SK-N-SH (cell line): ENCODE data around the gene SSTR3. TPM values are rescaled to one million over a fixed set of nuclear protein-coding genes. Genes with fewer than 3 reads are reported as not detected.

Experiments
- CTCF ChIA-PET: fragments of 300-600, 350-600 bp; formaldehyde crosslinking; extraction: SDS; loops from one replicate; lab custom pipeline; 2021; lab: Yijun Ruan, JAX
- POLR2A ChIA-PET: fragments of 350-600 bp; sonication (Branson Sonifier 250); formaldehyde crosslinking; extraction: SDS; loops from one replicate; lab custom pipeline; 2020; ENCODE audit warnings: antibody characterized with exemption, inconsistent platforms; lab: Yijun Ruan, JAX
- DNase-seq: peaks from one replicate; pipeline ENCODE4 v3.0.0; 2012
- H2AFZ ChIP-seq: fragments of 200-600 bp; sonication (generic); 2 replicates; pipeline ENCODE4 v1.8.1; 2016; ENCODE audit warnings: antibody characterized with exemption, mild to moderate bottlenecking, low read depth
- H3F3A ChIP-seq: fragments of 200-600 bp; sonication (generic); replicated peaks from 2 replicates; pipeline ENCODE3; 2016; ENCODE audit warnings: antibody characterized with exemption, mild to moderate bottlenecking; ENCODE audit not compliant: insufficient read depth
- H3K27ac ChIP-seq, 2 experiments: fragments of 200-500 bp in 1 of 2; fragments of 200-600 bp in 1 of 2; sonication (Bioruptor generic) in 1 of 2; sonication (generic), shearing (Covaris generic) in 1 of 2; 2 replicates each; pipeline versions ENCODE4 v1.5.1 to v1.6.1; 2014 to 2016; ENCODE audit warnings: low read depth in 2 of 2, inconsistent platforms in 1 of 2, low read length in 1 of 2, mild to moderate bottlenecking in 1 of 2, mixed read lengths in 1 of 2
- H3K27me3 ChIP-seq: fragments of 200-600 bp; sonication (generic), shearing (Covaris generic); 2 replicates; pipeline ENCODE4 v1.6.1; 2016; ENCODE audit warnings: mixed run types; ENCODE audit not compliant: insufficient read depth
- H3K36me3 ChIP-seq, 2 experiments: fragments of 200-500 bp in 1 of 2; fragments of 200-600 bp in 1 of 2; sonication (Bioruptor generic) in 1 of 2; sonication (generic) in 1 of 2; replicated peaks in 1 of 2; 2 replicates each; pipeline versions ENCODE3 to v1.5.1; 2014 to 2016; ENCODE audit warnings: low read length in 1 of 2, mild to moderate bottlenecking in 1 of 2; ENCODE audit not compliant: insufficient read depth in 2 of 2, control insufficient read depth in 1 of 2
- H3K4me1 ChIP-seq, 2 experiments: fragments of 200-500 bp in 1 of 2; fragments of 200-600 bp in 1 of 2; sonication (Bioruptor generic) in 1 of 2; sonication (generic), shearing (Covaris generic) in 1 of 2; 2 replicates each; pipeline versions ENCODE4 v1.5.1 to v1.6.1; 2014 to 2016; ENCODE audit warnings: low read depth in 1 of 2, low read length in 1 of 2, mixed run types in 1 of 2; ENCODE audit not compliant: insufficient read depth in 2 of 2, control insufficient read depth in 1 of 2
- H3K4me2 ChIP-seq: fragments of 200-600 bp; sonication (generic), shearing (Covaris generic); 2 replicates; pipeline ENCODE4 v1.6.1; 2017; ENCODE audit warnings: mixed run types
- H3K4me3 ChIP-seq, 2 experiments: fragments of 200-500 bp in 1 of 2; fragments of 200-600 bp in 1 of 2; sonication (Bioruptor generic) in 1 of 2; sonication (generic), shearing (Covaris generic) in 1 of 2; 2 replicates each; pipeline versions ENCODE4 v1.5.1 to v1.8.1; 2014 to 2016; ENCODE audit warnings: low read depth in 2 of 2, inconsistent platforms in 1 of 2, low read length in 1 of 2, mild to moderate bottlenecking in 1 of 2, mixed read lengths in 1 of 2, moderate library complexity in 1 of 2
- H3K79me2 ChIP-seq: fragments of 200-600 bp; sonication (generic); 2 replicates; pipeline ENCODE4 v1.8.1; 2017; ENCODE audit warnings: mild to moderate bottlenecking; ENCODE audit not compliant: insufficient read depth
- H3K9ac ChIP-seq: fragments of 200-600 bp; sonication (generic); 2 replicates; pipeline ENCODE4 v1.6.1; 2017; ENCODE audit warnings: mixed run types
- H3K9me2 ChIP-seq: fragments of 200-600 bp; sonication (generic); 2 replicates; pipeline ENCODE4 v1.6.1; 2017; ENCODE audit warnings: mixed run types
- H3K9me3 ChIP-seq: fragments of 200-600 bp; sonication (generic); 2 replicates; pipeline ENCODE4 v1.6.1; 2017; ENCODE audit warnings: mixed run types, mild to moderate bottlenecking, moderate library complexity
- H4K20me1 ChIP-seq: fragments of 200-600 bp; sonication (generic); 2 replicates; pipeline ENCODE4 v1.6.1; 2017; ENCODE audit warnings: mild to moderate bottlenecking, mixed run types; ENCODE audit not compliant: insufficient read depth
- CHD2 ChIP-seq: fragments of 150-350 bp; IDR thresholded peaks from 2 replicates; pipeline ENCODE4 v1.6.1; 2018; ENCODE audit warnings: low read length; ENCODE audit not compliant: partially characterized antibody
- CTCF ChIP-seq: fragments of 200-600 bp; sonication (generic); IDR thresholded peaks from 2 replicates; pipeline ENCODE4 v1.6.1; 2017; ENCODE audit warnings: antibody characterized with exemption, mild to moderate bottlenecking, moderate library complexity
- EP300 ChIP-seq, 2 experiments: IDR thresholded peaks; 2 replicates each; pipeline versions ENCODE4 v1.4.0 to v1.6.1; 2012; ENCODE audit warnings: borderline replicate concordance in 1 of 2, low read depth in 1 of 2, low read length in 1 of 2
- FOSL2 ChIP-seq: IDR thresholded peaks from 2 replicates; pipeline ENCODE4 v1.4.0; 2012; ENCODE audit warnings: low read depth, mild to moderate bottlenecking, moderate library complexity, borderline replicate concordance
- GATA2 ChIP-seq: sonication (generic); formaldehyde crosslinking; IDR thresholded peaks from 2 replicates; pipeline ENCODE4 v1.5.0; 2020; ENCODE audit warnings: mild to moderate bottlenecking, missing genetic modification reagents
- MEF2A ChIP-seq: IDR thresholded peaks from 2 replicates; pipeline ENCODE4 v1.4.0; 2012; ENCODE audit warnings: low read depth, borderline replicate concordance
- MXI1 ChIP-seq: IDR thresholded peaks from 2 replicates; pipeline ENCODE4 v1.6.1; 2012; ENCODE audit warnings: mild to moderate bottlenecking, low read depth, low read length, improper control_type of control experiment
- NFIC ChIP-seq: IDR thresholded peaks from 2 replicates; pipeline ENCODE4 v1.4.0; 2012; ENCODE audit warnings: borderline replicate concordance
- POLR2AphosphoS5 ChIP-seq: IDR thresholded peaks from 2 replicates; pipeline ENCODE4 v1.6.1; 2012; ENCODE audit warnings: low read depth, low read length
- RCOR1 ChIP-seq: fragments of 150-350 bp; IDR thresholded peaks from 2 replicates; pipeline ENCODE4 v1.6.1; 2017; ENCODE audit warnings: antibody characterized with exemption, low read length
- REST ChIP-seq: IDR thresholded peaks from 2 replicates; pipeline ENCODE4 v1.6.1; 2012; ENCODE audit warnings: mild to moderate bottlenecking, low read depth, low read length, moderate library complexity
- RFX5 ChIP-seq: IDR thresholded peaks from 2 replicates; pipeline ENCODE4 v1.6.1; 2012; ENCODE audit warnings: mild to moderate bottlenecking, improper control_type of control experiment, low read length
- SIN3A ChIP-seq: IDR thresholded peaks from 2 replicates; pipeline ENCODE4 v1.6.1; 2012; ENCODE audit warnings: low read depth, mild to moderate bottlenecking, low read length, moderate library complexity, borderline replicate concordance
- TAF1 ChIP-seq: IDR thresholded peaks from 2 replicates; pipeline ENCODE4 v1.6.1; 2012; ENCODE audit warnings: low read depth, mild to moderate bottlenecking, low read length, moderate library complexity, borderline replicate concordance
- TCF12 ChIP-seq: IDR thresholded peaks from 2 replicates; pipeline ENCODE4 v1.4.0; 2012
- USF1 ChIP-seq: IDR thresholded peaks from 2 replicates; pipeline ENCODE4 v1.4.0; 2012; ENCODE audit warnings: low read depth, borderline replicate concordance
- WGBS: methylation state at CpG from one replicate; pipeline ENCODE4 v1.1.6; 2017; ENCODE audit warnings: low lambda C conversion rate; 5-methylcytosine and 5-hydroxymethylcytosine counted together
- polyA plus RNA-seq, 3 experiments: library from polyadenylated mRNA; depleted of rRNA; stranded (reverse); fragments of >200 nt; gene quantifications; 2 replicates each; pipeline ENCODE4 v1.2.3, GENCODE V29; 2012

Gene SSTR3
- polyA plus RNA-seq, 1 of the 3 experiments (the other 2 are of a cell fraction) = not detected

- ChIA-PET CTCF (interaction anchor here (0.8 to 7.7 kb wide), 21 partner anchors 12 to 416 kb away, joined by 3 to 190 read pairs (median 4); partner anchors contain the start of genes C1QTNF6, KCTD17 and SSTR3), POLR2A (interaction anchor here (1.1 to 1.2 kb wide), 2 partner anchors 10 to 20 kb away, joined by 3 to 4 read pairs; partner anchors contain the start of gene C1QTNF6)
- Histone ChIP-seq H3K4me1 (peaks cover 19 to 28% of the 10 kb centered on the region in 2 experiments), H3K4me3 (peak overlapping the region in 1 of 2 experiments; percentile 72; a peak in 1 of 4 replicates), H3K36me3 (no peaks in the 10 kb centered on the region), H2AFZ (no peak overlapping the region), H3K27ac (peak overlapping the region; percentile 51 to 79), H3K9me2 (no peaks in the 10 kb centered on the region), H3K9me3 (no peaks in the 10 kb centered on the region), H4K20me1 (no peaks in the 10 kb centered on the region), H3K4me2 (peak overlapping the region; percentile 94), H3K27me3 (no peaks in the 10 kb centered on the region), H3K9ac (no peak overlapping the region), H3F3A (peaks cover 25% of the 10 kb centered on the region), H3K79me2 (no peaks in the 10 kb centered on the region; the same call in 1 of the 2 replicates)
- no peak for DNase-seq
- 37% methylated on average over 5 of the region's 12 CpGs for WGBS
- peak; percentile 22; the same call in 1 of the 2 replicates for TF ChIP-seq FOSL2
- 0 out of 2 replicates have a peak, but pooled peaks have one; percentile 5 for TF ChIP-seq RCOR1
- peak; percentile 31; the same call in 1 of the 2 replicates for TF ChIP-seq USF1
- TF ChIP-seq CHD2 = no peak
- TF ChIP-seq TCF12 = 0 out of 2 replicates have a peak, but pooled peaks have one; percentile 3
Observed at GRCh38 chr22:37197451-37198257, 14.6 kb downstream of the SSTR3 start.

- H3K79me2 ChIP-seq = no peaks in the 10 kb centered on the region; the same call in 1 of the 2 replicates
- peak overlapping the region; percentile 94 for H3K4me2 ChIP-seq
- peak overlapping the region; percentile 51 to 79 for H3K27ac ChIP-seq
- peak; percentile 73 for DNase-seq
- H2AFZ ChIP-seq = no peak overlapping the region
- ChIA-PET POLR2A (interaction anchor here (1.1 to 1.2 kb wide), 2 partner anchors 9 to 19 kb away, joined by 3 to 4 read pairs; partner anchors contain the start of gene C1QTNF6), CTCF (interaction anchor here (0.8 to 7.7 kb wide), 20 partner anchors 13 to 415 kb away, joined by 3 to 190 read pairs (median 4); partner anchors contain the start of genes C1QTNF6, KCTD17 and SSTR3)
- no peaks in the 10 kb centered on the region for H3K9me2 ChIP-seq
- no peak overlapping the region for H3K4me3 ChIP-seq
- whole genome bisulfite sequencing = 58% methylated on average over 10 of the region's 14 CpGs
- no peaks in the 10 kb centered on the region for H4K20me1 ChIP-seq
- peaks cover 25% of the 10 kb centered on the region for H3F3A ChIP-seq
- H3K9ac ChIP-seq = no peak overlapping the region
- no peaks in the 10 kb centered on the region for H3K9me3 ChIP-seq
- no peaks in the 10 kb centered on the region for H3K36me3 ChIP-seq
- no peaks in the 10 kb centered on the region for H3K27me3 ChIP-seq
- peaks cover 19 to 28% of the 10 kb centered on the region in 2 experiments for H3K4me1 ChIP-seq
- TF ChIP-seq POLR2AphosphoS5 = no peak
- no peak for TF ChIP-seq MEF2A
- no peak for TF ChIP-seq RCOR1
- TF ChIP-seq MXI1 = peak; percentile 56
- TF ChIP-seq SIN3A = 0 out of 2 replicates have a peak, but pooled peaks have one; percentile 19
- TF ChIP-seq GATA2 (CRISPR knock-in tag) = peak; percentile 40
- TF ChIP-seq NFIC = peak; percentile 85
- peak; percentile 90 for TF ChIP-seq REST
- TF ChIP-seq EP300 (IDR thresholded peaks at IDR 0.05; ENCODE audit: borderline replicate concordance in 1 of 2, low read depth in 1 of 2, low read length in 1 of 2) = no peak
- TF ChIP-seq CTCF = peak; percentile 25
- TF ChIP-seq FOSL2 = no peak
- TF ChIP-seq TAF1 = no peak
- TF ChIP-seq RFX5 = no peak
Observed at GRCh38 chr22:37196539-37197450, 15.5 kb downstream of the SSTR3 start.
